K562 (cell line): ENCODE measurements around the gene ZNF625. TPM values are rescaled to one million over a fixed set of nuclear protein-coding genes. Genes with fewer than 3 reads are reported as not detected.

ENCODE experiments used
- ATAC-seq: fragments of 200-7000 bp; cut with Tn5 transposase; 3 replicates; pipeline ENCODE4 v1.9.1; 2020; ENCODE audit warnings: moderate library complexity
- BruUV-seq: library from RNA; stranded (reverse); fragments of 400-500 nt; replicated peaks from 2 replicates; lab custom pipeline; 2021; lab: Mats Ljungman, UMichigan
- CTCF ChIA-PET: fragments of 300-600 bp; formaldehyde crosslinking; extraction: SDS; loops from one replicate; lab custom pipeline; 2021; ENCODE audit warnings: low intra/inter-chr PET ratio; lab: Yijun Ruan, JAX
- POLR2A ChIA-PET: fragments of 300-600, 350-650 bp; sonication (Branson Sonifier 250); formaldehyde crosslinking; extraction: SDS; loops from one replicate; lab custom pipeline; 2021; ENCODE audit warnings: antibody characterized with exemption, inconsistent platforms; lab: Yijun Ruan, JAX
- DNase-seq, 4 experiments: peaks; one replicate each; pipeline versions ENCODE4 v3.0.0 to v3.0.0-alpha.2; 2011 to 2018; ENCODE audit warnings: low spot score in 3 of 4, mixed read lengths in 3 of 4; ENCODE audit errors: extremely low read depth in 1 of 4
- FAIRE-seq: peaks from 2 replicates; lab custom pipeline; 2011; peaks lifted over from hg19 to GRCh38; lab: Jason Lieb, UNC
- H2AFZ ChIP-seq: 2 replicates; pipeline ENCODE4 v1.6.0; 2011; ENCODE audit warnings: low read depth, low read length, control low read depth, inconsistent platforms
- H3K27ac ChIP-seq: fragments of 200-600 bp; 3 replicates; pipeline ENCODE4 v1.8.0; 2011; ENCODE audit warnings: low read depth, mild to moderate bottlenecking, control low read depth, inconsistent platforms, low read length, moderate library complexity, mixed read lengths; ENCODE audit errors: extremely low read depth
- H3K27me3 ChIP-seq, 2 experiments: fragments of 300-600 bp in 1 of 2; 2 replicates in 1 of 2; 3 replicates in 1 of 2; pipeline versions ENCODE4 v1.6.0 to v1.8.0; 2011; ENCODE audit warnings: inconsistent platforms in 2 of 2, low read length in 2 of 2, mild to moderate bottlenecking in 1 of 2, mixed read lengths in 1 of 2, moderate library complexity in 1 of 2; ENCODE audit not compliant: control insufficient read depth in 2 of 2, insufficient read depth in 2 of 2
- H3K36me3 ChIP-seq: fragments of 300-600 bp; 3 replicates; pipeline ENCODE4 v1.8.0; 2011; ENCODE audit warnings: mild to moderate bottlenecking, low read length, inconsistent platforms; ENCODE audit not compliant: control insufficient read depth, insufficient read depth
- H3K4me1 ChIP-seq, 2 experiments: fragments of 200-600 bp in 1 of 2; replicated peaks in 1 of 2; 2 replicates in 1 of 2; 3 replicates in 1 of 2; pipeline versions ENCODE4 v1.5.1 to v1.8.0; 2011; ENCODE audit warnings: inconsistent platforms in 2 of 2, low read length in 2 of 2, mild to moderate bottlenecking in 1 of 2, mixed read lengths in 1 of 2, moderate library complexity in 1 of 2; ENCODE audit not compliant: control insufficient read depth in 2 of 2, insufficient read depth in 2 of 2
- H3K4me2 ChIP-seq: 2 replicates; pipeline ENCODE4 v1.6.1; 2011; ENCODE audit warnings: low read length, control low read depth, inconsistent platforms, mixed read lengths; ENCODE audit not compliant: insufficient read depth
- H3K4me3 ChIP-seq: fragments of 200-600 bp; sonication (generic), shearing (Covaris generic); 2 replicates; pipeline ENCODE4 v1.5.1; 2016; ENCODE audit warnings: control low read depth, inconsistent platforms
- H3K79me2 ChIP-seq: fragments of 200-600 bp; 3 replicates; pipeline ENCODE4 v1.8.0; 2011; ENCODE audit warnings: low read length, inconsistent platforms; ENCODE audit not compliant: control insufficient read depth, insufficient read depth
- H3K9ac ChIP-seq, 2 experiments: 2 replicates each; pipeline versions ENCODE4 v1.6.0 to v1.6.1; 2011; ENCODE audit warnings: low read depth in 2 of 2, low read length in 2 of 2, control low read depth in 1 of 2, inconsistent platforms in 1 of 2, mild to moderate bottlenecking in 1 of 2, mixed read lengths in 1 of 2; ENCODE audit not compliant: insufficient read depth in 1 of 2
- H3K9me1 ChIP-seq: one replicate; pipeline ENCODE4 v1.6.0; 2011; ENCODE audit warnings: inconsistent platforms, mild to moderate bottlenecking, low read length, moderate library complexity; ENCODE audit not compliant: control insufficient read depth, insufficient read depth
- H3K9me3 ChIP-seq: replicated peaks from 2 replicates; pipeline ENCODE4 v1.5.1; 2011; ENCODE audit warnings: low read depth, low read length, inconsistent platforms; ENCODE audit not compliant: control insufficient read depth, insufficient read depth
- H4K20me1 ChIP-seq: replicated peaks from 2 replicates; pipeline ENCODE4 v1.6.1; 2011; ENCODE audit warnings: low read length, inconsistent platforms, mixed read lengths; ENCODE audit not compliant: control insufficient read depth, insufficient read depth
- FOXA1 ChIP-seq: fragments of 450-650 bp; IDR thresholded peaks from 2 replicates; pipeline ENCODE4 v1.6.1; 2016; ENCODE audit warnings: mild to moderate bottlenecking, borderline replicate concordance
- MEF2A ChIP-seq: IDR thresholded peaks from 2 replicates; pipeline ENCODE4 v1.6.1; 2011; ENCODE audit warnings: low read depth, mild to moderate bottlenecking, low read length, moderate library complexity; ENCODE audit not compliant: control insufficient read depth
- RBM17 ChIP-seq: fragments of 200-400 bp; formaldehyde crosslinking; IDR thresholded peaks from 2 replicates; pipeline ENCODE4 v1.6.1; 2017; ENCODE audit warnings: low read depth, mild to moderate bottlenecking, low read length, borderline replicate concordance
- SLC30A9 ChIP-seq: fragments of 250-450 bp; sonication (Bioruptor Pico); IDR thresholded peaks from 2 replicates; pipeline ENCODE4 v1.8.0; 2022; ENCODE audit warnings: mild to moderate bottlenecking, moderate library complexity
- ZBTB17 ChIP-seq: fragments of 450-650 bp; formaldehyde crosslinking; IDR thresholded peaks from 2 replicates; pipeline ENCODE4 v1.4.0; 2020; ENCODE audit warnings: mild to moderate bottlenecking
- ZBTB7A ChIP-seq: IDR thresholded peaks from 2 replicates; pipeline ENCODE4 v1.6.1; 2011; ENCODE audit warnings: low read depth, mild to moderate bottlenecking, low read length, moderate library complexity, borderline replicate concordance; ENCODE audit not compliant: control insufficient read depth
- WGBS: fragments of 100-300 bp; shearing (Covaris generic); methylation state at CpG from one replicate; pipeline ENCODE4 v1.1.6; 2016; ENCODE audit warnings: low coverage, mixed read lengths; ENCODE audit not compliant: insufficient coverage; ENCODE audit errors: missing lambda C conversion rate; 5-methylcytosine and 5-hydroxymethylcytosine counted together
- in situ Hi-C: fragments of 300-500 bp; cut with MboI; formaldehyde crosslinking; loops from 4 replicates; pipeline ENCODE4 v1.15.0; 2018; ENCODE audit warnings: inconsistent platforms, mixed read lengths
- intact Hi-C: fragments of 100-400 bp; cut with micrococcal nuclease; formaldehyde crosslinking; loops from 2 replicates; pipeline ENCODE4 v1.14.2; 2022
- polyA plus RNA-seq, 8 experiments: library from polyadenylated mRNA; depleted of rRNA in 4 of 8; stranded (reverse) in 5 of 8; unstranded in 3 of 8; fragments of >200 nt; fragmentation: Nextera tagmentation in 2 of 8; fragmentation: Illumina TruSeq in 1 of 8; extraction: Ambion mirVana in 2 of 8; extraction: Trizol in 1 of 8; gene quantifications; 2 replicates each; pipeline versions ENCODE4 v1.2.1 to v1.2.3, GENCODE V29; 2011 to 2014; ENCODE audit warnings: inconsistent platforms in 1 of 8, missing spikeins in 1 of 8
- total RNA-seq, 7 experiments: library from RNA; depleted of rRNA in 6 of 7; stranded (reverse); fragments of >200 nt in 6 of 7; fragmentation: Illumina TruSeq in 2 of 7; extraction: Trizol in 2 of 7; gene quantifications; 2 replicates each; pipeline versions ENCODE4 v1.2.1 to v1.2.3, GENCODE V29; 2011 to 2021; ENCODE audit warnings: low replicate concordance in 1 of 7
- TF ChIP-seq, protein P1 (sequence below): fragments of 250-450 bp; sonication (Bioruptor Pico); IDR thresholded peaks from 2 replicates; pipeline ENCODE4 v1.5.0; 2020; ENCODE audit warnings: mild to moderate bottlenecking
- TF ChIP-seq, protein P2 (sequence below), 2 experiments: fragments of 150-350 bp in 1 of 2; IDR thresholded peaks; 2 replicates each; pipeline ENCODE4 v1.6.1; 2012 to 2016; ENCODE audit warnings: low read depth in 2 of 2, low read length in 2 of 2, mild to moderate bottlenecking in 1 of 2, moderate library complexity in 1 of 2

ZNF625 gene
- total and polyA plus RNA-seq, 9 of the 15 experiments (the other 6 are each of a cell fraction or from before 2014, with no cell fraction given), result 0.07 to 0.09 TPM; not detected in 7

DNA sequence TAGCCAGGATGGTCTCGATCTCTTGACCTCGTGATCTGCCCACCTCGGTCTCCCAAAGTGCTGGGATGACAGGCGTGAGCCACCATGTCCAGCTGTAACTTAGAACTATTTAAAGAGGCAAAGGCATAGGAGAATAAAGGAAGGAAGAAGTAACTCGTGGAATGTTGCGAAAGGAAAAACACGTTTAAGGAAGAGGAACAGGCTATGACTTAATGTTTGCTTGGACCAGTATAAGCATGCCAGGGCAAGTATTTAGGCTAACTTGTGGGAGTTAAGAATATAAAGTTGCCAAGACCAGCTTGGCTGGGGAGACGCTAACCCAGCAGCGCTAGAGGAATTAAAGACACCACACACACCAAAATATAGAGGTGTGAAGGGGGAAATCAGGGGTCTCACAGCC lies 58.5 kb downstream of the ZNF625 start:
- DNase-seq (no peak), ATAC-seq (no peak), FAIRE-seq (no peak)
- Histone ChIP-seq H3K4me3 (no peak overlapping the region), H3K79me2 (peaks cover 10% of the 10 kb centered on the region), H3K36me3 (peaks cover 14% of the 10 kb centered on the region; the same call in 2 of the 3 replicates), H3K27ac (no peak overlapping the region), H3K27me3 (no peaks in the 10 kb centered on the region), H3K9me3 (peaks cover 2% of the 10 kb centered on the region; the same call in 1 of the 2 replicates), H4K20me1 (no peaks in the 10 kb centered on the region), H3K9ac (no peak overlapping the region), H3K9me1 (no peaks in the 10 kb centered on the region), H2AFZ (no peak overlapping the region), H3K4me2 (no peak overlapping the region), H3K4me1 (peaks cover 0 to 3% of the 10 kb centered on the region in 2 experiments; a peak in 1 of 5 replicates)
- WGBS, result 50% methylated on average over 9 of the region's 9 CpGs
- in situ Hi-C loops (no loop called here), intact Hi-C loops (no loop called here)
- POLR2A ChIA-PET, result no interaction called here
- TF ChIP-seq ZBTB7A (no peak), MEF2A (no peak), ZBTB17 (CRISPR knock-in tag) (no peak), RBM17 (no peak), FOXA1 (no peak), SLC30A9 (CRISPR knock-in tag) (no peak)
- TF ChIP-seq, protein P1, sequence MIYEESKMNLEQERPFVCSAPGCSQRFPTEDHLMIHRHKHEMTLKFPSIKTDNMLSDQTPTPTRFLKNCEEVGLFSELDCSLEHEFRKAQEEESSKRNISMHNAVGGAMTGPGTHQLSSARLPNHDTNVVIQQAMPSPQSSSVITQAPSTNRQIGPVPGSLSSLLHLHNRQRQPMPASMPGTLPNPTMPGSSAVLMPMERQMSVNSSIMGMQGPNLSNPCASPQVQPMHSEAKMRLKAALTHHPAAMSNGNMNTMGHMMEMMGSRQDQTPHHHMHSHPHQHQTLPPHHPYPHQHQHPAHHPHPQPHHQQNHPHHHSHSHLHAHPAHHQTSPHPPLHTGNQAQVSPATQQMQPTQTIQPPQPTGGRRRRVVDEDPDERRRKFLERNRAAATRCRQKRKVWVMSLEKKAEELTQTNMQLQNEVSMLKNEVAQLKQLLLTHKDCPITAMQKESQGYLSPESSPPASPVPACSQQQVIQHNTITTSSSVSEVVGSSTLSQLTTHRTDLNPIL, result no peak
- TF ChIP-seq, protein P2, sequence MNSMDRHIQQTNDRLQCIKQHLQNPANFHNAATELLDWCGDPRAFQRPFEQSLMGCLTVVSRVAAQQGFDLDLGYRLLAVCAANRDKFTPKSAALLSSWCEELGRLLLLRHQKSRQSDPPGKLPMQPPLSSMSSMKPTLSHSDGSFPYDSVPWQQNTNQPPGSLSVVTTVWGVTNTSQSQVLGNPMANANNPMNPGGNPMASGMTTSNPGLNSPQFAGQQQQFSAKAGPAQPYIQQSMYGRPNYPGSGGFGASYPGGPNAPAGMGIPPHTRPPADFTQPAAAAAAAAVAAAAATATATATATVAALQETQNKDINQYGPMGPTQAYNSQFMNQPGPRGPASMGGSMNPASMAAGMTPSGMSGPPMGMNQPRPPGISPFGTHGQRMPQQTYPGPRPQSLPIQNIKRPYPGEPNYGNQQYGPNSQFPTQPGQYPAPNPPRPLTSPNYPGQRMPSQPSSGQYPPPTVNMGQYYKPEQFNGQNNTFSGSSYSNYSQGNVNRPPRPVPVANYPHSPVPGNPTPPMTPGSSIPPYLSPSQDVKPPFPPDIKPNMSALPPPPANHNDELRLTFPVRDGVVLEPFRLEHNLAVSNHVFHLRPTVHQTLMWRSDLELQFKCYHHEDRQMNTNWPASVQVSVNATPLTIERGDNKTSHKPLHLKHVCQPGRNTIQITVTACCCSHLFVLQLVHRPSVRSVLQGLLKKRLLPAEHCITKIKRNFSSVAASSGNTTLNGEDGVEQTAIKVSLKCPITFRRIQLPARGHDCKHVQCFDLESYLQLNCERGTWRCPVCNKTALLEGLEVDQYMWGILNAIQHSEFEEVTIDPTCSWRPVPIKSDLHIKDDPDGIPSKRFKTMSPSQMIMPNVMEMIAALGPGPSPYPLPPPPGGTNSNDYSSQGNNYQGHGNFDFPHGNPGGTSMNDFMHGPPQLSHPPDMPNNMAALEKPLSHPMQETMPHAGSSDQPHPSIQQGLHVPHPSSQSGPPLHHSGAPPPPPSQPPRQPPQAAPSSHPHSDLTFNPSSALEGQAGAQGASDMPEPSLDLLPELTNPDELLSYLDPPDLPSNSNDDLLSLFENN (IDR thresholded peaks at IDR 0.05; ENCODE audit: low read depth in 2 of 2, low read length in 2 of 2), result no peak
- no TSS peak for BruUV-seq
- CTCF ChIA-PET, result no interaction called here
